Activated gamma-delta T cell treated with Interleukin-2 at 50 U/mL for 16 hours (primary cell): ENCODE results near the gene CBFA2T2.

Source experiments
- DNase-seq: peaks from one replicate; pipeline ENCODE4 v3.0.0-alpha.2; 2020

Gene CBFA2T2

GRCh38 chr20:33656010-33656782, 166.3 kb downstream of the CBFA2T2 start:
- no peak for DNase-seq

- DNase-seq = no peak
Measured at GRCh38 chr20:33656783-33657703, 167.1 kb downstream of the CBFA2T2 start.

GRCh38 chr20:33657704-33658095, 167.8 kb downstream of the CBFA2T2 start:
- DNase-seq = no peak

GRCh38 chr20:33658510-33658909, 168.6 kb downstream of the CBFA2T2 start:
- no peak for DNase-seq

- DNase-seq = no peak
Measured at GRCh38 chr20:33658929-33659328, 169.0 kb downstream of the CBFA2T2 start.

GRCh38 chr20:33659341-33660034, 169.6 kb downstream of the CBFA2T2 start:
- no peak for DNase-seq

- DNase-seq = no peak
Measured at GRCh38 chr20:33660035-33660684, 170.3 kb downstream of the CBFA2T2 start.

GRCh38 chr20:33660685-33661058, 170.8 kb downstream of the CBFA2T2 start:
- no peak for DNase-seq

- DNase-seq = no peak
Measured at GRCh38 chr20:33662172-33662571, 172.3 kb downstream of the CBFA2T2 start, which contains the start of gene C20orf144. Gene C20orf144 (plus strand): TSS chr20:33662327. CDS start chr20:33662346, 19 bp downstream.

- peak; percentile 85 for DNase-seq
Measured at GRCh38 chr20:33663161-33664084, 173.5 kb downstream of the CBFA2T2 start.

- DNase-seq = no peak
Measured at GRCh38 chr20:33664085-33664761, 174.3 kb downstream of the CBFA2T2 start.

GRCh38 chr20:33664762-33665144, 174.9 kb downstream of the CBFA2T2 start:
- no peak for DNase-seq

GRCh38 chr20:33666293-33667244, 176.7 kb downstream of the CBFA2T2 start, which contains the start of gene ACTL10:
Gene ACTL10 (plus strand): TSS chr20:33666943. CDS start chr20:33667498, 555 bp downstream.
- peak; percentile 79 for DNase-seq

- DNase-seq = no peak
Measured at GRCh38 chr20:33667245-33667675, 177.4 kb downstream of the CBFA2T2 start.

GRCh38 chr20:33667676-33668465, 178.0 kb downstream of the CBFA2T2 start:
- DNase-seq = peak; percentile 73

- DNase-seq = no peak
Measured at GRCh38 chr20:33668466-33669155, 178.7 kb downstream of the CBFA2T2 start.

GRCh38 chr20:33669224-33669623, 179.3 kb downstream of the CBFA2T2 start:
- no peak for DNase-seq
